Type B pancreatic cell (in vitro differentiated cells): ENCODE results near the gene CENPQ. TPM values are rescaled to one million over a fixed set of nuclear protein-coding genes. Genes with fewer than 3 reads are reported as not detected.
A peak's percentile ranks its signal among the peaks of the same experiment; 100 is the strongest.

ENCODE experiments used
- DNase-seq: peaks from one replicate; pipeline ENCODE4 v3.0.0; 2021; ENCODE audit warnings: mixed read lengths; ENCODE audit not compliant: unreplicated experiment; ENCODE audit errors: extremely low spot score
- H3K27ac Mint-ChIP-seq: 2 replicates; pipeline ENCODE4 v1.8.0; 2021; ENCODE audit warnings: mild to moderate bottlenecking, mixed read lengths
- H3K27me3 Mint-ChIP-seq: 2 replicates; pipeline ENCODE4 v1.8.0; 2021; ENCODE audit warnings: mixed read lengths
- H3K36me3 Mint-ChIP-seq: 2 replicates; pipeline ENCODE4 v1.8.0; 2021; ENCODE audit warnings: mixed read lengths
- H3K4me1 Mint-ChIP-seq: one replicate; pipeline ENCODE4 v1.8.0; 2021; ENCODE audit warnings: mixed read lengths; ENCODE audit not compliant: unreplicated experiment
- H3K4me3 Mint-ChIP-seq: 2 replicates; pipeline ENCODE4 v1.8.0; 2021; ENCODE audit warnings: mild to moderate bottlenecking, mixed read lengths
- H3K9me3 Mint-ChIP-seq: 2 replicates; pipeline ENCODE4 v1.8.0; 2021; ENCODE audit warnings: mixed read lengths
- total RNA-seq: library from RNA; stranded (reverse); gene quantifications from 2 replicates; pipeline ENCODE4 v1.2.1, GENCODE V29; 2021; ENCODE audit warnings: low replicate concordance
- TF ChIP-seq, protein P1 (sequence below): fragments of 200-600 bp; sonication (generic); conservative IDR thresholded peaks from 2 replicates; pipeline ENCODE4 v1.5.0; 2021; ENCODE audit warnings: antibody characterized with exemption, mild to moderate bottlenecking

The CENPQ gene
- total RNA-seq, 1 donor from 2014 or later, result 8.6 TPM

- Mint-ChIP-seq H3K27me3 (no peaks in the 10 kb centered on the region), H3K4me3 (no peak overlapping the region), H3K4me1 (no peaks in the 10 kb centered on the region), H3K36me3 (no peaks in the 10 kb centered on the region), H3K27ac (no peak overlapping the region), H3K9me3 (no peaks in the 10 kb centered on the region)
- DNase-seq, result no peak
- TF ChIP-seq, protein P1, sequence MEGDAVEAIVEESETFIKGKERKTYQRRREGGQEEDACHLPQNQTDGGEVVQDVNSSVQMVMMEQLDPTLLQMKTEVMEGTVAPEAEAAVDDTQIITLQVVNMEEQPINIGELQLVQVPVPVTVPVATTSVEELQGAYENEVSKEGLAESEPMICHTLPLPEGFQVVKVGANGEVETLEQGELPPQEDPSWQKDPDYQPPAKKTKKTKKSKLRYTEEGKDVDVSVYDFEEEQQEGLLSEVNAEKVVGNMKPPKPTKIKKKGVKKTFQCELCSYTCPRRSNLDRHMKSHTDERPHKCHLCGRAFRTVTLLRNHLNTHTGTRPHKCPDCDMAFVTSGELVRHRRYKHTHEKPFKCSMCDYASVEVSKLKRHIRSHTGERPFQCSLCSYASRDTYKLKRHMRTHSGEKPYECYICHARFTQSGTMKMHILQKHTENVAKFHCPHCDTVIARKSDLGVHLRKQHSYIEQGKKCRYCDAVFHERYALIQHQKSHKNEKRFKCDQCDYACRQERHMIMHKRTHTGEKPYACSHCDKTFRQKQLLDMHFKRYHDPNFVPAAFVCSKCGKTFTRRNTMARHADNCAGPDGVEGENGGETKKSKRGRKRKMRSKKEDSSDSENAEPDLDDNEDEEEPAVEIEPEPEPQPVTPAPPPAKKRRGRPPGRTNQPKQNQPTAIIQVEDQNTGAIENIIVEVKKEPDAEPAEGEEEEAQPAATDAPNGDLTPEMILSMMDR, result no peak
These were observed 53.0 kb downstream of the CENPQ start for GRCh38 chr6:49516147-49516505.

DNA sequence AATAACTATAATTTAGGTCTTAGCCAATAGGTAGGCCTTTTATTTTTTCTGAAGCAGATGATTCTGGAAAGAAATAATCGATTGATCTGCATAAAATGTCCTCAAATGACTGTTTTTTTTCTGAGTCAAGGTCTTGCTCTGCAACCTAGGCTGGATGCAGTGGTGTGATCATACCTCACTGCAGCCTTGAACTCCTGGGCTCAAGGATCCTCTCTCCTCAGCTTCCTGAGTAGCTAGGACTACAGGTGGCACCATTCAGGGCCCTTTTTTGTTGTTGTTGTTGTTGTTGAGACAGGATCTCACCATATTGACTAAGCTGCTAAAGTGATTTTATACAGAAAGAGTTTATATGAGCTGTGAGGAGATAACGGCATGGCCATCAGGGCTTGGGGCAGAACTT, 54.7 kb downstream of the CENPQ start:
- no peak overlapping the region for H3K4me3 Mint-ChIP-seq
- H3K27ac Mint-ChIP-seq, result no peak overlapping the region
- H3K4me1 Mint-ChIP-seq, result peaks cover 2% of the 10 kb centered on the region
- TF ChIP-seq, protein P1, result no peak
- H3K9me3 Mint-ChIP-seq, result no peaks in the 10 kb centered on the region
- DNase-seq, result no peak
- H3K36me3 Mint-ChIP-seq, result no peaks in the 10 kb centered on the region
- no peaks in the 10 kb centered on the region for H3K27me3 Mint-ChIP-seq

DNA sequence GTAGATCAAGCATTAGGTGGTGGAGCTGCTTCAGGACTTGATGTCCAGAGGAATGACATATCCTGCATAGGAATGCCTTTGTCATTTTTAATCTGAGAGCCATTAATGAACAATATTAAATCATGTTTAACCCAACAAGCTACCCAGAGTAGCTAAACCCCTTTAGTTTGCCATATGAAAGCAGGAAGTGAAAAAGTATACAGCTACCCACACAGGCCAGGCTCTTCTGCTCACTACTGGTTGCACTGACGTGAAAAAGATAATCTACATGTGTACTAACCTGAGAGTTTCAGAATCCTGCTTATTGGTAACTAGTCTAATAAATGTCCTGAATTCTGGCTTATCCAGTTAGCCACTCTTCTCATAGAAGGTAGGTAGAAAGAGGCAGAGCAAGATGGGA, 56.5 kb downstream of the CENPQ start:
- TF ChIP-seq, protein P1, result no peak

DNA sequence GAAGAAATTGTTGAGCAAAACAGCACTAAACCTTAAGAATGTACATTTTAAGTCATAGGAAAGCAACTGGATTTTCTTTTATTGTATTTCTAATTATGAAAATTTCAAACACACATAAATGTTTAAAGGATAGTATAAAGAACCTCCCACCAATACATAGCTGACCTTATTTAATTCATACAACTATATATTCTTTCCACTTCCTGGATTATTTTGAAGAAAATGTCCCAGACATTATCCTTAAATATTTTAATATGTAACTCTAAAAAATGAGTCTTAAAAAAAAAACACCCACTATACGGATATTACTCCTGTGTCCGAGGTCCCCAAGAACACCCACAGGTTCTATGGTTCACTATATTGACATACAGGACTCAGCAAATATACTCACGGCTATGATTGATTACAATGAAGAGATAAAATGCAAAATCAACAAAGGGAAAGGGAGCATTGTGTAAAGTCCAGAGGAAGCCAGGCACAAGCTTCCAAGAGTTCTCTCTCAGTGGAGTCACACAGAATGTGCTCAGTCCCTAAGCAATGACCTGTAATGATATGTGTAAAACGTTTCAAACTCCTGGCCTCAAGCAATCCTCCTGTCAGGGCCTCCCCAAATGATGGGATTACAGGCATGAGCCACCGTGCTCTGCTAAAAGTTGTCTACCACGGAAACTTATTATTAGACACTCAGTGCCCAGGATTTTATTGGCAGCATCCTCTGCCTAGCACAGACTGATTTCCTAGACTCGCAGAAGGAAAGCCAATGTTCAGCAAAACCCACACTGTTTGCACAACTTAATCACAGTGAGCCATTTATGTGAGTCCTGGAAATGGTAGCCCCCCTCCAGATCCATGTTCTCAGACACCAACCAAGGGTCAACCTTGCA, 59.8 kb downstream of the CENPQ start:
- no peaks in the 10 kb centered on the region for H3K9me3 Mint-ChIP-seq
- peaks cover 5% of the 10 kb centered on the region for H3K4me1 Mint-ChIP-seq
- TF ChIP-seq, protein P1, result no peak
- no peaks in the 10 kb centered on the region for H3K27me3 Mint-ChIP-seq
- no peak for DNase-seq
- no peak overlapping the region for H3K4me3 Mint-ChIP-seq
- H3K36me3 Mint-ChIP-seq, result no peaks in the 10 kb centered on the region
- H3K27ac Mint-ChIP-seq, result peak overlapping the region; percentile 52

More for the DNA sequence above, 56.5 kb downstream of the CENPQ start:
- no peak for DNase-seq
- Mint-ChIP-seq H3K4me3 (no peak overlapping the region), H3K4me1 (peaks cover 5% of the 10 kb centered on the region), H3K9me3 (no peaks in the 10 kb centered on the region), H3K36me3 (no peaks in the 10 kb centered on the region), H3K27me3 (no peaks in the 10 kb centered on the region), H3K27ac (no peak overlapping the region)

- DNase-seq, result no peak
- Mint-ChIP-seq H3K36me3 (no peaks in the 10 kb centered on the region), H3K27ac (no peak overlapping the region), H3K9me3 (no peaks in the 10 kb centered on the region), H3K27me3 (no peaks in the 10 kb centered on the region), H3K4me1 (peaks cover 5% of the 10 kb centered on the region), H3K4me3 (no peak overlapping the region)
- TF ChIP-seq, protein P1, result no peak
These were observed 60.7 kb downstream of the CENPQ start for GRCh38 chr6:49523901-49524300.
